Right cardiac atrium (tissue), 5 donors: ENCODE results near the gene SAA1. TPM values are rescaled to one million over a fixed set of nuclear protein-coding genes. Genes with fewer than 3 reads are reported as not detected.
A peak's percentile ranks its signal among the peaks of the same experiment; 100 is the strongest.

Experiments
- ATAC-seq, 2 donors: fragments of 200-7000 bp; cut with Tn5 transposase; one replicate each; pipeline versions ENCODE4 v1.8.0 to v1.9.1; 2020; ENCODE audit warnings: moderate library complexity in 2 of 2, mild to moderate bottlenecking in 1 of 2
- DNase-seq, 3 donors: peaks; one replicate each; pipeline ENCODE4 v3.0.0-alpha.2; 2020
- H3K27ac ChIP-seq: one replicate; pipeline ENCODE4 v1.5.1; 2013; ENCODE audit warnings: mild to moderate bottlenecking, low read length, control low read depth, moderate library complexity
- H3K27me3 ChIP-seq: one replicate; pipeline ENCODE4 v1.6.1; 2013; ENCODE audit not compliant: control insufficient read depth, insufficient read depth
- H3K4me1 ChIP-seq: one replicate; pipeline ENCODE4 v1.6.1; 2013; ENCODE audit warnings: low read length; ENCODE audit not compliant: control insufficient read depth, insufficient read depth
- H3K4me3 ChIP-seq: one replicate; pipeline ENCODE4 v1.5.1; 2013; ENCODE audit warnings: low read length, control low read depth
- H3K9me3 ChIP-seq: one replicate; pipeline ENCODE4 v1.6.1; 2013; ENCODE audit warnings: low read length; ENCODE audit not compliant: control insufficient read depth
- WGBS: extraction: QIAGEN DNeasy Blood & Tissue Kit; methylation state at CpG from one replicate; pipeline ENCODE4 v1.1.7; 2013; 5-methylcytosine and 5-hydroxymethylcytosine counted together
- intact Hi-C, 4 donors: fragments of 100-400 bp; cut with DNase I; formaldehyde crosslinking; loops; one replicate each; pipeline versions ENCODE4 v1.11.0 to v1.14.0; 2022 to 2023
- polyA plus RNA-seq: library from polyadenylated mRNA; stranded (reverse); fragments of 200-250 nt; gene quantifications from one replicate; pipeline ENCODE4 v1.2.3, GENCODE V29; 2013
- total RNA-seq, 4 donors: library from RNA; stranded (reverse); fragmentation: NEBNext Ultra II Directional; extraction: Animal tissue kit (Norgen Biotek cat#: 25700); gene quantifications; one replicate each; pipeline ENCODE4 v1.2.1, GENCODE V29; 2021
- donor health status: healthy with polysubstance abuse.
- donor health status: DM: no; HTN: yes; CAD: no.
- donor health status: DM: no; HTN: no; CAD: no.
- donor health status: DM: no; HTN: yes; CAD: no; lungs with severe emphysema.
- donor health status: DM: yes; HTN: yes; CAD: no.

SAA1 gene
- total and polyA plus RNA-seq, 5 donors: 2.2 to 106 (median 13.6) TPM; not detected in 1

- Histone ChIP-seq H3K9me3 (no peaks in the 10 kb centered on the region), H3K4me1 (peaks cover 7% of the 10 kb centered on the region), H3K4me3 (no peak overlapping the region), H3K27me3 (no peaks in the 10 kb centered on the region), H3K27ac (peak overlapping the region; percentile 81)
- intact Hi-C loops: no loop called here
- peak in 1 of 2 donors; percentile 44 for ATAC-seq
- no peak for DNase-seq
- WGBS: 55% methylated on average over 2 of the region's 2 CpGs
Measured at GRCh38 chr11:18312663-18313420, 46.8 kb downstream of the SAA1 start.

GRCh38 chr11:18313965-18314763, 48.1 kb downstream of the SAA1 start:
- intact Hi-C loops: no loop called here

GRCh38 chr11:18314784-18315523, 48.9 kb downstream of the SAA1 start:
- intact Hi-C loops: no loop called here
- WGBS: 80% methylated on average over 9 of the region's 9 CpGs
- H3K4me1 ChIP-seq: peaks cover 7% of the 10 kb centered on the region
- no peak for DNase-seq
- H3K27me3 ChIP-seq: no peaks in the 10 kb centered on the region
- H3K27ac ChIP-seq: no peak overlapping the region
- ATAC-seq: no peak
- H3K9me3 ChIP-seq: no peaks in the 10 kb centered on the region
- H3K4me3 ChIP-seq: no peak overlapping the region

More at GRCh38 chr11:18313965-18314763, 48.1 kb downstream of the SAA1 start:
- H3K27me3 ChIP-seq: no peaks in the 10 kb centered on the region
- 78% methylated on average over 10 of the region's 10 CpGs for WGBS
- peaks cover 7% of the 10 kb centered on the region for H3K4me1 ChIP-seq
- no peak for ATAC-seq
- peak in 1 of 3 donors; percentile 21 for DNase-seq
- no peaks in the 10 kb centered on the region for H3K9me3 ChIP-seq
- H3K27ac ChIP-seq: no peak overlapping the region
- H3K4me3 ChIP-seq: no peak overlapping the region

- Histone ChIP-seq H3K4me1 (peaks cover 7% of the 10 kb centered on the region), H3K4me3 (no peak overlapping the region), H3K27me3 (no peaks in the 10 kb centered on the region), H3K27ac (no peak overlapping the region), H3K9me3 (no peaks in the 10 kb centered on the region)
- DNase-seq: no peak
- ATAC-seq: no peak
- intact Hi-C loops: no loop called here
- 97% methylated on average over 2 of the region's 2 CpGs for WGBS
Measured at GRCh38 chr11:18315893-18316292, 49.8 kb downstream of the SAA1 start.

- H3K27ac ChIP-seq: no peak overlapping the region
- no peak for DNase-seq
- H3K4me3 ChIP-seq: no peak overlapping the region
- H3K4me1 ChIP-seq: peaks cover 5% of the 10 kb centered on the region
- no peaks in the 10 kb centered on the region for H3K9me3 ChIP-seq
- no peak for ATAC-seq
- WGBS: 94% methylated on average over 4 of the region's 4 CpGs
- H3K27me3 ChIP-seq: no peaks in the 10 kb centered on the region
- intact Hi-C loops: no loop called here
Measured at GRCh38 chr11:18317551-18317950, 51.5 kb downstream of the SAA1 start.

Other genes starting within 250 kb of the SAA1 start
- under 1 TPM; 0.15 to 0.31 (median 0.25) TPM for gene TPH1, start 220.0 kb upstream of the SAA1 start, total RNA-seq
- 0.11 TPM for gene TPH1, start 220.0 kb upstream of the SAA1 start, polyA plus RNA-seq
- 10 to 100 TPM in 1 of 4 donors, 1 to 10 TPM in 3; 5.9 to 10.4 (median 9.1) TPM for gene SAAL1, start 160.2 kb upstream of the SAA1 start, total RNA-seq
- 8.7 TPM for gene SAAL1, start 160.2 kb upstream of the SAA1 start, polyA plus RNA-seq
- not detected for gene MRGPRX3, start 133.7 kb upstream of the SAA1 start, total RNA-seq
- gene MRGPRX3, start 133.7 kb upstream of the SAA1 start, polyA plus RNA-seq: not detected
- not detected for gene MRGPRX4, start 93.4 kb upstream of the SAA1 start, total RNA-seq
- not detected for gene MRGPRX4, start 93.4 kb upstream of the SAA1 start, polyA plus RNA-seq
- not detected for gene SAA4, start 29.5 kb upstream of the SAA1 start, total RNA-seq
- not detected for gene SAA4, start 29.5 kb upstream of the SAA1 start, polyA plus RNA-seq
- 1 to 10 TPM in 1 of 4 donors, under 1 TPM in 2, not detected in 1; 0.59 to 5.5 (median 0.97) TPM for gene SAA2, start 17.6 kb upstream of the SAA1 start, total RNA-seq
- gene SAA2, start 17.6 kb upstream of the SAA1 start, polyA plus RNA-seq: 14.9 TPM
- 10 to 100 TPM; 12.3 to 13.7 (median 12.6) TPM for gene HPS5, start 55.9 kb downstream of the SAA1 start, total RNA-seq
- gene HPS5, start 55.9 kb downstream of the SAA1 start, polyA plus RNA-seq: 6.7 TPM
- gene GTF2H1, start 56.3 kb downstream of the SAA1 start, total RNA-seq: 10 to 100 TPM; 23.9 to 26.3 (median 24.5) TPM
- gene GTF2H1, start 56.3 kb downstream of the SAA1 start, polyA plus RNA-seq: 14.4 TPM
- gene LDHA, start 128.3 kb downstream of the SAA1 start, total RNA-seq: 100 to 1,000 TPM; 224 to 399 (median 321) TPM
- gene LDHA, start 128.3 kb downstream of the SAA1 start, polyA plus RNA-seq: 329 TPM
- gene LDHC, start 146.1 kb downstream of the SAA1 start, total RNA-seq: 1 to 10 TPM in 1 of 4 donors, not detected in 3; 2.7 TPM
- gene LDHC, start 146.1 kb downstream of the SAA1 start, polyA plus RNA-seq: 2.7 TPM
- under 1 TPM in 1 of 4 donors, not detected in 3; 0.20 TPM for gene LDHAL6A, start 189.6 kb downstream of the SAA1 start, total RNA-seq
- 0.16 TPM for gene LDHAL6A, start 189.6 kb downstream of the SAA1 start, polyA plus RNA-seq